Erythroblast (primary cell): ENCODE measurements around the gene MRRF.
"Not testable (repeated sequence)": the region's sequence is repeated elsewhere in the genome, so short reads cannot be mapped to it uniquely, and the experiment has no call there.

Source experiments
- DNase-seq, 2 experiments: peaks; one replicate each; lab custom pipeline; 2025; lab: John Stamatoyannopoulos, UW
- GATA1 ChIP-seq: IDR thresholded peaks from 2 replicates; pipeline ENCODE4 v1.6.1; 2011; ENCODE audit warnings: low read depth, mild to moderate bottlenecking, control low read depth, low read length, moderate library complexity
- POLR2A ChIP-seq: IDR thresholded peaks from 2 replicates; pipeline ENCODE4 v1.6.1; 2011; ENCODE audit warnings: mild to moderate bottlenecking, low read length

Gene MRRF

GRCh38 chr9:122355336-122355875 is 90.7 kb downstream of the MRRF start:
- no peak for DNase-seq
- TF ChIP-seq POLR2A = no peak
- TF ChIP-seq GATA1 = no peak

GRCh38 chr9:122356627-122357026 is 91.9 kb downstream of the MRRF start:
- no peak for DNase-seq

GRCh38 chr9:122360891-122361290 is 96.2 kb downstream of the MRRF start:
- DNase-seq = no peak
- TF ChIP-seq POLR2A (no peak), GATA1 (no peak)

More at GRCh38 chr9:122356627-122357026, 91.9 kb downstream of the MRRF start:
- TF ChIP-seq GATA1 = no peak
- no peak for TF ChIP-seq POLR2A

GRCh38 chr9:122363131-122363530 is 98.4 kb downstream of the MRRF start:
- DNase-seq = not testable (repeated sequence)

DNA sequence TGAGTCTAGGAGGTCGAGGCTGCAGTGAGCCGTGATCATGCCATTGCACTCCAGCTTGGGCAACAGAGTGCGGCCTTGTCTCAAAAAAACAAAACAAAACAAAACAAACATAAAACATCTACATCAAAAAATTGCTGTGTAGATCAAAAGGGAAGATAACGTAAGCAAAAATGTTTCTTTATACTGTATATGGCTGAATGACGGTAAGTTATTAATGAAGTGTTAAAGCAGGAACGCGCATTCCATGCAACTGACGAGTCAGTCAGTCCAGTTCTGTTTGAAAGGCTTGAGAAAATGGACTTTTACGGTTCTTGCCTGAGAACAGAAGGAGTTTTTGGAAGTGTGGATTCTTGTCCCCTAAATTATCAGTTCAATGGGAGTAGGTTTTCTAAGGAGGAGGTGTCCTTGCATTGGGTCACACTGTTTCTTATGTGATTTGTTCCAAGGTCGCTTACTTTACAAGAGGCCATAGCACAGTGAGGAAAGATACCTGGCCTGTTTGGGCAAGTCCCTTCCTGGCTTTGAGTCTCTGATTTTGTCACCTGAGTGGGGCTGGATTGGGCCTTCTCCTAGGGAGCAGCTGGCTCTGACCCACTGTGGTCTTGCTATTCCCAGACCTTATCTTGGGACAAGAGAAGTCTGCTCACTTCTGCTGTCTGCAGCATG is 99.6 kb downstream of the MRRF start:
- DNase-seq = no peak
- no peak for TF ChIP-seq POLR2A

DNA sequence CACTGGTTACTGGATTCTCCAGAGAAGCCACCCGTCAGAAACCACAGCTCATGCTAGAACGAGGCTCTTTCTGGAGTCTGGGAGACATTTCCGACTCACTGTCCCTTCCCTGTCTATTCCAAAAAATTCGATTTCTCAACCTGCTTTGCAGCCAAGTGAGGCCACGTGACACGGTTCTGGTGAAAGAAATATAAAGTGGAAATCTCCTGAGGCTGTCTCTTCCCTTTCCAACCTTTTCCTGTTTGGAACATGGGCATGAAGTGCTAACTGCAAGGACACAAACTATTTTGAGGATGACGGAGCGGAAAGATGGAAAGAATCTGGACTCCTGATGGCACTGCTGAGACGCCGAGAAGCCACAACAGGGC is 100.1 kb downstream of the MRRF start:
- no peak for DNase-seq
- TF ChIP-seq POLR2A (no peak), GATA1 (no peak)

- TF ChIP-seq POLR2A (no peak), GATA1 (no peak)
- no peak for DNase-seq
Observed at GRCh38 chr9:122366074-122366660, 101.5 kb downstream of the MRRF start.

DNA sequence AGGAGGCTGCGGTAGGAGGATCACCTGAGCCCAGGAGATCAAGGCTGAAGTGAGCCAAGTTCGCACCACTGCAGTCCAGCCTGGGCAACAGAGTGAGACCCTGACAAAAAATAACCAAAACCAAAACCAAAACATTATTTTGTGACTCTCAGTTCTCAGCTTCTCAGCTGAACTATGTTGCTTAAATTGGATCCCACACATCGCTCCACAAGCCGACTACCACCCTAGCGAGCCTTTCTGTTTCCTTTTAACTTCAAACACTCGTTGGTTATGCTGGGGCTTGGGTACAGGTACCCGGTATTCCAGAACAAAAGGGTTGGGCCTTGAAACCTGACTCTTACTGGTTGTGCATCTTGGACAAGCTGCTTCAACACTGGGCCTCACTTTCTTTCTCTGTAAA is 102.4 kb downstream of the MRRF start:
- DNase-seq = no peak
- no peak for TF ChIP-seq GATA1
- no peak for TF ChIP-seq POLR2A

DNA sequence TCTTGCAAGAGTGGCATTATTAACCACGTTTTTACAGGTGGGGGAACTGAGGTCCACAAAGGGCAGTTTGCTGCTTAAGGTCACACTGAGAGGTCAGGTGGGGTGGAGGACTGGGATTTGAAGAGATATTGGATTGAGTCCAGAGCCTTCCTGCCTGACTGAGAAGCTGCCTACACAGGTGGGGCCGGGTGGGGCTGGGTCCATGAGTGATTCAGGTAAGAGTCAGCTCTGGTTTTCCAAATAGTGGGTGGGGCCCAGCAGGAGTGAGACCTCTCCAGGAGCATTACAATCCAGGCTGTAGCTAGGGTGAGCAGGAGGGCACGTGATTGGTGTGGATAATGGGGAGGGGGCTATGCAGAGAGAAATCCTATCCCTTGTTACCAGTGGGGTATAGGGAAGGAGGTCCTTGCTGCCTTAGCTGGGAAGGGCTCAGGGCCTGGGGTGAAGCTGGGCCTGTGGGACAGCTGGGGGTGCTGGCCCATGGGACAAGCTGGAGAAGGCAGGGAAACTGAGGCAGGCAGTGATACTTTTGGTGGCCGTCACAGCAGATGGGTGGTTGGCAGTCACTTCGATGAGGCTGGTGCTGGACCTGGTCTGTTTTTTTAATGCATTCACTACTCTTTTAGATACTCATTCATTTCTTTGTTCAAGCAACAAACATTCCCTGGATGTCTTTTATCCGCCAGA is 103.2 kb downstream of the MRRF start:
- no peak for DNase-seq
- TF ChIP-seq GATA1 (no peak), POLR2A (no peak)

GRCh38 chr9:122368642-122369041 is 104.0 kb downstream of the MRRF start:
- TF ChIP-seq GATA1 = no peak
- no peak for TF ChIP-seq POLR2A
- DNase-seq = no peak

- TF ChIP-seq POLR2A (peak; percentile 1), GATA1 (no peak)
- DNase-seq = peak; percentile 27 to 34
Observed at GRCh38 chr9:122370303-122370702, 105.6 kb downstream of the MRRF start.

GRCh38 chr9:122370869-122371755 is 106.4 kb downstream of the MRRF start, which contains the start of gene PTGS1:
Gene PTGS1, plus strand, starts transcription at chr9:122371024. Its CDS starts 61 bp downstream, at chr9:122371085.
- TF ChIP-seq GATA1 (no peak), POLR2A (peak; percentile 38)
- DNase-seq = peak; percentile 72 to 73

- no peak for DNase-seq
- TF ChIP-seq POLR2A (no peak), GATA1 (no peak)
Observed at GRCh38 chr9:122371846-122372245, 107.2 kb downstream of the MRRF start.
